Endothelial cell of umbilical vein (primary cell): Measurements from ENCODE around the gene LIMA1. TPM values are rescaled to one million over a fixed set of nuclear protein-coding genes. Genes with fewer than 3 reads are reported as not detected.

ENCODE experiments used
- BruUV-seq: library from RNA; stranded (reverse); fragments of 400-500 nt; replicated peaks from 2 replicates; lab custom pipeline; 2021; lab: Mats Ljungman, UMichigan
- CTCF ChIA-PET: fragments of 300-600, 350-600 bp; sonication (Branson Sonifier 250); formaldehyde crosslinking; loops from one replicate; lab custom pipeline; 2021; ENCODE audit warnings: antibody characterized with exemption, inconsistent platforms; lab: Charles Lee
- POLR2A ChIA-PET: fragments of 300-600, 350-600 bp; sonication (Branson Sonifier 250); formaldehyde crosslinking; loops from one replicate; lab custom pipeline; 2021; ENCODE audit warnings: antibody characterized with exemption, inconsistent platforms; lab: Charles Lee
- DNase-seq: peaks from one replicate; pipeline ENCODE4 v3.0.0-alpha.2; 2011; ENCODE audit warnings: low read depth, low spot score
- FAIRE-seq: peaks from 2 replicates; lab custom pipeline; 2011; peaks lifted over from hg19 to GRCh38; lab: Jason Lieb, UNC
- H2AFZ ChIP-seq: 2 replicates; pipeline ENCODE4 v1.6.0; 2012; ENCODE audit warnings: low read depth, low read length, control low read depth, inconsistent platforms
- H3K27ac ChIP-seq: 2 replicates; pipeline ENCODE4 v1.5.1; 2011; ENCODE audit warnings: low read depth, mild to moderate bottlenecking, control low read depth, low read length, moderate library complexity; ENCODE audit not compliant: insufficient read depth
- H3K27me3 ChIP-seq, 2 experiments: 2 replicates each; pipeline versions ENCODE4 v1.6.0 to v1.6.1; 2011; ENCODE audit warnings: low read length in 2 of 2, mixed read lengths in 1 of 2; ENCODE audit not compliant: control insufficient read depth in 2 of 2, insufficient read depth in 2 of 2
- H3K36me3 ChIP-seq, 2 experiments: 2 replicates in 1 of 2; 3 replicates in 1 of 2; pipeline ENCODE4 v1.5.1; 2011; ENCODE audit warnings: low read length in 2 of 2, mild to moderate bottlenecking in 1 of 2, moderate library complexity in 1 of 2; ENCODE audit not compliant: control insufficient read depth in 2 of 2, insufficient read depth in 2 of 2; ENCODE audit errors: extremely low read depth in 1 of 2
- H3K4me1 ChIP-seq: 3 replicates; pipeline ENCODE4 v1.5.1; 2011; ENCODE audit warnings: mild to moderate bottlenecking, low read length; ENCODE audit not compliant: control insufficient read depth, insufficient read depth; ENCODE audit errors: extremely low read depth
- H3K4me2 ChIP-seq: 2 replicates; pipeline ENCODE4 v1.6.1; 2011; ENCODE audit warnings: low read length, control low read depth, mixed read lengths; ENCODE audit not compliant: insufficient read depth
- H3K4me3 ChIP-seq, 3 experiments: fragments of 200-600 bp in 1 of 3; sonication (generic), shearing (Covaris generic) in 1 of 3; replicated peaks in 1 of 3; 2 replicates each; pipeline ENCODE4 v1.5.1; 2011 to 2016; ENCODE audit warnings: control low read depth in 3 of 3, low read length in 3 of 3, mild to moderate bottlenecking in 2 of 3, inconsistent platforms in 1 of 3, low read depth in 1 of 3, moderate library complexity in 1 of 3; ENCODE audit not compliant: insufficient read depth in 1 of 3
- H3K79me2 ChIP-seq: 2 replicates; pipeline ENCODE4 v1.6.0; 2012; ENCODE audit warnings: low read length, inconsistent platforms; ENCODE audit not compliant: control insufficient read depth, insufficient read depth
- H3K9ac ChIP-seq: replicated peaks from 2 replicates; pipeline ENCODE3; 2011; ENCODE audit warnings: low read length, control low read depth; ENCODE audit not compliant: insufficient read depth; ENCODE audit errors: extremely low read depth
- H3K9me1 ChIP-seq: replicated peaks from 3 replicates; pipeline ENCODE4 v1.6.0; 2011; ENCODE audit warnings: mild to moderate bottlenecking, low read length; ENCODE audit not compliant: control insufficient read depth, insufficient read depth; ENCODE audit errors: extremely low read depth
- H3K9me3 ChIP-seq: replicated peaks from 2 replicates; pipeline ENCODE4 v1.5.1; 2012; ENCODE audit warnings: low read length, inconsistent platforms; ENCODE audit not compliant: control insufficient read depth, insufficient read depth
- H4K20me1 ChIP-seq: replicated peaks from 2 replicates; pipeline ENCODE3; 2011; ENCODE audit warnings: mild to moderate bottlenecking, low read length; ENCODE audit not compliant: control insufficient read depth, insufficient read depth; ENCODE audit errors: extremely low read depth
- EZH2 ChIP-seq: IDR thresholded peaks from 2 replicates; pipeline ENCODE4 v1.6.1; 2012; ENCODE audit warnings: borderline replicate concordance, low read depth, mild to moderate bottlenecking, moderate library complexity, low read length, inconsistent platforms; ENCODE audit not compliant: severe bottlenecking
- FOS ChIP-seq: IDR thresholded peaks from 2 replicates; pipeline ENCODE4 v1.6.1; 2011; ENCODE audit warnings: mild to moderate bottlenecking, low read length, moderate library complexity, borderline replicate concordance; ENCODE audit not compliant: insufficient read depth
- GATA2 ChIP-seq: IDR thresholded peaks from 2 replicates; pipeline ENCODE4 v1.7.0; 2011; ENCODE audit warnings: low read depth, mild to moderate bottlenecking, moderate library complexity, mixed read lengths, low read length; ENCODE audit not compliant: insufficient read length, insufficient read depth
- MAX ChIP-seq: IDR thresholded peaks from 2 replicates; pipeline ENCODE4 v1.6.1; 2011; ENCODE audit not compliant: insufficient read depth, insufficient read length
- MYC ChIP-seq: IDR thresholded peaks from one replicate; pipeline ENCODE4 v1.6.1; 2011; ENCODE audit warnings: mild to moderate bottlenecking, low read depth, low read length
- POLR2AphosphoS5 ChIP-seq: IDR thresholded peaks from 2 replicates; pipeline ENCODE4 v1.6.1; 2012; ENCODE audit warnings: low read depth, mild to moderate bottlenecking, control low read depth, low read length, moderate library complexity; ENCODE audit not compliant: insufficient read depth
- dilution Hi-C: fragments of 300-500 bp; cut with MboI; formaldehyde crosslinking; loops from one replicate; pipeline ENCODE4 v1.15.0; 2019; ENCODE audit warnings: low sequenced_read_pairs; ENCODE audit not compliant: extremely low pct_ligation_motif_present
- intact Hi-C: fragments of 100-400 bp; cut with micrococcal nuclease; formaldehyde crosslinking; loops from one replicate; pipeline ENCODE4 v1.10.0; 2022
- polyA plus RNA-seq, 4 experiments: library from polyadenylated mRNA; depleted of rRNA in 3 of 4; stranded (reverse) in 3 of 4; unstranded in 1 of 4; fragments of >200 nt; gene quantifications; 2 replicates each; pipeline versions ENCODE4 v1.2.1 to v1.2.3, GENCODE V29; 2011 to 2012; ENCODE audit warnings: missing spikeins in 1 of 4
- total RNA-seq: library from RNA; stranded (reverse); gene quantifications from 2 replicates; pipeline ENCODE4 v1.2.3, GENCODE V29; 2021

LIMA1 gene
- total and polyA plus RNA-seq, 2 donors (not counting 3 experiments of a cell fraction or from before 2014, with no cell fraction given), result 35.0 to 87.3 TPM

GRCh38 chr12:50197297-50197727 is 86.0 kb downstream of the LIMA1 start:
- intact Hi-C loops, result loop anchor here (1.0 kb wide), 1 partner anchor 86 kb away; the partner anchor contains the start of gene LIMA1
- BruUV-seq, result no TSS peak
- no peak overlapping the region for H2AFZ ChIP-seq
- dilution Hi-C loops, result no loop called here
- CTCF ChIA-PET, result interaction anchor here (0.6 to 2.2 kb wide), 5 partner anchors 11 to 117 kb away, joined by 3 to 11 read pairs (median 4); partner anchors contain the start of gene CERS5
- H3K4me1 ChIP-seq, result peaks cover 39% of the 10 kb centered on the region
- H4K20me1 ChIP-seq, result no peaks in the 10 kb centered on the region
- peaks cover 4% of the 10 kb centered on the region for H3K79me2 ChIP-seq
- peak overlapping the region; percentile 50 for H3K4me2 ChIP-seq
- no peak for TF ChIP-seq POLR2AphosphoS5
- TF ChIP-seq MYC, result no peak
- no peak for TF ChIP-seq EZH2
- no peak for TF ChIP-seq MAX
- TF ChIP-seq FOS, result no peak
- no peaks in the 10 kb centered on the region for H3K9me3 ChIP-seq
- peak overlapping the region; percentile 60 for H3K27ac ChIP-seq
- no peaks in the 10 kb centered on the region for H3K9me1 ChIP-seq
- no peak overlapping the region for H3K4me3 ChIP-seq
- POLR2A ChIA-PET, result interaction anchor here (0.7 to 1.0 kb wide), 2 partner anchors 12 to 30 kb away, joined by 3 read pairs; partner anchors contain the start of gene CERS5
- peaks cover 5 to 17% of the 10 kb centered on the region in 2 experiments for H3K36me3 ChIP-seq
- H3K27me3 ChIP-seq, result no peaks in the 10 kb centered on the region
- DNase-seq (peak; percentile 48), FAIRE-seq (peak; percentile 28)
- no peak overlapping the region for H3K9ac ChIP-seq

- H3K4me1 ChIP-seq, result peaks cover 39% of the 10 kb centered on the region
- DNase-seq, result peak; percentile 46
- intact Hi-C loops, result no loop called here
- TF ChIP-seq MYC, result no peak
- TF ChIP-seq GATA2, result peak; percentile 52
- H3K9me3 ChIP-seq, result no peaks in the 10 kb centered on the region
- dilution Hi-C loops, result no loop called here
- H3K36me3 ChIP-seq, result peaks cover 7 to 19% of the 10 kb centered on the region in 2 experiments
- POLR2A ChIA-PET, result interaction anchor here (1.0 kb wide), 1 partner anchor 25 kb away, joined by 3 read pairs; no protein-coding TSS in a partner anchor
- no peak overlapping the region for H3K9ac ChIP-seq
- CTCF ChIA-PET, result interaction anchor here (1.1 to 2.2 kb wide), 5 partner anchors 10 to 118 kb away, joined by 3 to 11 read pairs (median 6); partner anchors contain the start of gene CERS5
- no TSS peak for BruUV-seq
- H2AFZ ChIP-seq, result no peak overlapping the region
- no peaks in the 10 kb centered on the region for H4K20me1 ChIP-seq
- H3K27me3 ChIP-seq, result no peaks in the 10 kb centered on the region
- H3K79me2 ChIP-seq, result peaks cover 6% of the 10 kb centered on the region
- H3K27ac ChIP-seq, result peak overlapping the region; percentile 60
- no peak overlapping the region for H3K4me3 ChIP-seq
- FAIRE-seq, result no peak
- peak overlapping the region; percentile 11 for H3K4me2 ChIP-seq
- H3K9me1 ChIP-seq, result no peaks in the 10 kb centered on the region
These were observed 86.8 kb downstream of the LIMA1 start for GRCh38 chr12:50196537-50196936.
